ENCODE measurements around the gene SORBS1. TPM values are rescaled to one million over a fixed set of nuclear protein-coding genes. Genes with fewer than 3 reads are reported as not detected.

Gene SORBS1
- total and polyA plus RNA-seq, 2 donors (not counting 1 experiment from before 2014, with no cell fraction given) = 0.21 to 1.5 TPM

GRCh38 chr10:95496951-95497350 lies 64.2 kb downstream of the SORBS1 start:
- 63% methylated on average over 2 of the region's 4 CpGs for WGBS (ENCODE audit: insufficient coverage)
- H3K9ac ChIP-seq (ENCODE audit: low read length) = no peak overlapping the region
- intact Hi-C loops (cut with micrococcal nuclease) = no loop called here
- ChIA-PET CTCF (interaction anchor here (0.6 kb wide), 1 partner anchor 1175 kb away, joined by 3 read pairs; no protein-coding TSS in a partner anchor), POLR2A (no interaction called here)
- peaks cover 29% of the 10 kb centered on the region for H3K27me3 Mint-ChIP-seq
- no peaks in the 10 kb centered on the region for H4K20me1 ChIP-seq (ENCODE audit: control insufficient read depth, insufficient read depth, low read length, poor library complexity, severe bottlenecking)
- H3K79me2 ChIP-seq (ENCODE audit: control insufficient read depth, insufficient read depth, low read length) = no peaks in the 10 kb centered on the region
- peaks cover 0 to 3% (median 0%) of the 10 kb centered on the region in 4 experiments for H3K27me3 ChIP-seq (replicated peaks in 1 of 4; ENCODE audit: control extremely low read depth in 1 of 4, control insufficient read depth in 3 of 4, insufficient read depth in 4 of 4, low read length in 3 of 4)
- no peak overlapping the region for H3K27ac Mint-ChIP-seq
- no peaks in the 10 kb centered on the region for H3K9me3 ChIP-seq (ENCODE audit: control extremely low read depth in 1 of 3, control insufficient read depth in 2 of 3, insufficient read depth in 1 of 3, low read length in 2 of 3)
- ATAC-seq (ENCODE audit: low read depth) = no peak
- no peaks in the 10 kb centered on the region for H3K4me1 ChIP-seq (ENCODE audit: control insufficient read depth in 2 of 2, insufficient read depth in 2 of 2, low read length in 2 of 2)
- no peak for DNase-seq
- no peak overlapping the region for H3K4me3 ChIP-seq (ENCODE audit: control extremely low read depth in 1 of 5, extremely low read depth in 1 of 5, insufficient read depth in 1 of 5, low read depth in 2 of 5, low read length in 4 of 5)
- no peak overlapping the region for H3K4me3 Mint-ChIP-seq
- no peak for TF ChIP-seq EZH2 (IDR thresholded peaks at IDR 0.05; ENCODE audit: borderline replicate concordance, insufficient read depth, low read depth, low read length, poor library complexity, severe bottlenecking)
- TF ChIP-seq, protein P1, sequence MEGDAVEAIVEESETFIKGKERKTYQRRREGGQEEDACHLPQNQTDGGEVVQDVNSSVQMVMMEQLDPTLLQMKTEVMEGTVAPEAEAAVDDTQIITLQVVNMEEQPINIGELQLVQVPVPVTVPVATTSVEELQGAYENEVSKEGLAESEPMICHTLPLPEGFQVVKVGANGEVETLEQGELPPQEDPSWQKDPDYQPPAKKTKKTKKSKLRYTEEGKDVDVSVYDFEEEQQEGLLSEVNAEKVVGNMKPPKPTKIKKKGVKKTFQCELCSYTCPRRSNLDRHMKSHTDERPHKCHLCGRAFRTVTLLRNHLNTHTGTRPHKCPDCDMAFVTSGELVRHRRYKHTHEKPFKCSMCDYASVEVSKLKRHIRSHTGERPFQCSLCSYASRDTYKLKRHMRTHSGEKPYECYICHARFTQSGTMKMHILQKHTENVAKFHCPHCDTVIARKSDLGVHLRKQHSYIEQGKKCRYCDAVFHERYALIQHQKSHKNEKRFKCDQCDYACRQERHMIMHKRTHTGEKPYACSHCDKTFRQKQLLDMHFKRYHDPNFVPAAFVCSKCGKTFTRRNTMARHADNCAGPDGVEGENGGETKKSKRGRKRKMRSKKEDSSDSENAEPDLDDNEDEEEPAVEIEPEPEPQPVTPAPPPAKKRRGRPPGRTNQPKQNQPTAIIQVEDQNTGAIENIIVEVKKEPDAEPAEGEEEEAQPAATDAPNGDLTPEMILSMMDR (IDR thresholded peaks at IDR 0.05) = no peak
- no peaks in the 10 kb centered on the region for H3K36me3 ChIP-seq (replicated peaks in 1 of 2; ENCODE audit: control extremely low read depth in 1 of 2, control insufficient read depth in 1 of 2, extremely low read depth in 1 of 2, insufficient read depth in 2 of 2, low read length in 1 of 2)
- H3K4me2 ChIP-seq (replicated peaks; ENCODE audit: low read depth, low read length, poor library complexity, severe bottlenecking) = no peak overlapping the region
- no peaks in the 10 kb centered on the region for H3K9me3 Mint-ChIP-seq (ENCODE audit: insufficient read depth)
- no peak overlapping the region for H3K27ac ChIP-seq (ENCODE audit: low read length in 2 of 2)
- no peak overlapping the region for H2AFZ ChIP-seq (ENCODE audit: insufficient read depth, low read depth, low read length, poor library complexity, severe bottlenecking)
- no peaks in the 10 kb centered on the region for H3K4me1 Mint-ChIP-seq

GRCh38 chr10:95496246-95496911 lies 64.8 kb downstream of the SORBS1 start:
- POLR2A ChIA-PET = no interaction called here
- TF ChIP-seq, protein P1 (IDR thresholded peaks at IDR 0.05) = no peak
- TF ChIP-seq EZH2 (IDR thresholded peaks at IDR 0.05; ENCODE audit: borderline replicate concordance, insufficient read depth, low read depth, low read length, poor library complexity, severe bottlenecking) = no peak
- Mint-ChIP-seq H3K27ac (no peak overlapping the region), H3K9me3 (ENCODE audit: insufficient read depth) (no peaks in the 10 kb centered on the region), H3K27me3 (peaks cover 29% of the 10 kb centered on the region), H3K4me3 (no peak overlapping the region), H3K4me1 (no peaks in the 10 kb centered on the region)
- WGBS (ENCODE audit: insufficient coverage) = 91% methylated on average over 2 of the region's 2 CpGs
- ATAC-seq (ENCODE audit: low read depth) = no peak
- intact Hi-C loops (cut with micrococcal nuclease) = no loop called here
- Histone ChIP-seq H3K4me1 (ENCODE audit: control insufficient read depth in 2 of 2, insufficient read depth in 2 of 2, low read length in 2 of 2) (no peaks in the 10 kb centered on the region), H4K20me1 (ENCODE audit: control insufficient read depth, insufficient read depth, low read length, poor library complexity, severe bottlenecking) (no peaks in the 10 kb centered on the region), H3K27ac (ENCODE audit: low read length in 2 of 2) (no peak overlapping the region), H3K4me2 (replicated peaks; ENCODE audit: low read depth, low read length, poor library complexity, severe bottlenecking) (no peak overlapping the region), H3K9ac (ENCODE audit: low read length) (no peak overlapping the region), H3K4me3 (ENCODE audit: control extremely low read depth in 1 of 5, extremely low read depth in 1 of 5, insufficient read depth in 1 of 5, low read depth in 2 of 5, low read length in 4 of 5) (no peak overlapping the region), H3K79me2 (ENCODE audit: control insufficient read depth, insufficient read depth, low read length) (no peaks in the 10 kb centered on the region), H3K36me3 (replicated peaks in 1 of 2; ENCODE audit: control extremely low read depth in 1 of 2, control insufficient read depth in 1 of 2, extremely low read depth in 1 of 2, insufficient read depth in 2 of 2, low read length in 1 of 2) (no peaks in the 10 kb centered on the region), H3K9me3 (ENCODE audit: control extremely low read depth in 1 of 3, control insufficient read depth in 2 of 3, insufficient read depth in 1 of 3, low read length in 2 of 3) (no peaks in the 10 kb centered on the region), H2AFZ (ENCODE audit: insufficient read depth, low read depth, low read length, poor library complexity, severe bottlenecking) (no peak overlapping the region), H3K27me3 (replicated peaks in 1 of 4; ENCODE audit: control extremely low read depth in 1 of 4, control insufficient read depth in 3 of 4, insufficient read depth in 4 of 4, low read length in 3 of 4) (peaks cover 0 to 3% (median 0%) of the 10 kb centered on the region in 4 experiments)
- DNase-seq = no peak
- CTCF ChIA-PET = interaction anchor here (0.6 kb wide), 2 partner anchors 9 to 1175 kb away, joined by 3 read pairs; no protein-coding TSS in a partner anchor
